SK-N-SH (cell line): Measurements from ENCODE around the gene DSCAM. TPM values are rescaled to one million over a fixed set of nuclear protein-coding genes. Genes with fewer than 3 reads are reported as not detected.
A peak's percentile ranks its signal among the peaks of the same experiment; 100 is the strongest.

Source experiments
- CTCF ChIA-PET: fragments of 300-600, 350-600 bp; formaldehyde crosslinking; extraction: SDS; loops from one replicate; lab custom pipeline; 2021; lab: Yijun Ruan, JAX
- POLR2A ChIA-PET: fragments of 350-600 bp; sonication (Branson Sonifier 250); formaldehyde crosslinking; extraction: SDS; loops from one replicate; lab custom pipeline; 2020; ENCODE audit warnings: antibody characterized with exemption, inconsistent platforms; lab: Yijun Ruan, JAX
- DNase-seq: peaks from one replicate; pipeline ENCODE4 v3.0.0; 2012
- H2AFZ ChIP-seq: fragments of 200-600 bp; sonication (generic); 2 replicates; pipeline ENCODE4 v1.8.1; 2016; ENCODE audit warnings: antibody characterized with exemption, mild to moderate bottlenecking, low read depth
- H3F3A ChIP-seq: fragments of 200-600 bp; sonication (generic); replicated peaks from 2 replicates; pipeline ENCODE3; 2016; ENCODE audit warnings: antibody characterized with exemption, mild to moderate bottlenecking; ENCODE audit not compliant: insufficient read depth
- H3K27ac ChIP-seq, 2 experiments: fragments of 200-500 bp in 1 of 2; fragments of 200-600 bp in 1 of 2; sonication (Bioruptor generic) in 1 of 2; sonication (generic), shearing (Covaris generic) in 1 of 2; 2 replicates each; pipeline versions ENCODE4 v1.5.1 to v1.6.1; 2014 to 2016; ENCODE audit warnings: low read depth in 2 of 2, inconsistent platforms in 1 of 2, low read length in 1 of 2, mild to moderate bottlenecking in 1 of 2, mixed read lengths in 1 of 2
- H3K27me3 ChIP-seq: fragments of 200-600 bp; sonication (generic), shearing (Covaris generic); 2 replicates; pipeline ENCODE4 v1.6.1; 2016; ENCODE audit warnings: mixed run types; ENCODE audit not compliant: insufficient read depth
- H3K36me3 ChIP-seq, 2 experiments: fragments of 200-500 bp in 1 of 2; fragments of 200-600 bp in 1 of 2; sonication (Bioruptor generic) in 1 of 2; sonication (generic) in 1 of 2; replicated peaks in 1 of 2; 2 replicates each; pipeline versions ENCODE3 to v1.5.1; 2014 to 2016; ENCODE audit warnings: low read length in 1 of 2, mild to moderate bottlenecking in 1 of 2; ENCODE audit not compliant: insufficient read depth in 2 of 2, control insufficient read depth in 1 of 2
- H3K4me1 ChIP-seq, 2 experiments: fragments of 200-500 bp in 1 of 2; fragments of 200-600 bp in 1 of 2; sonication (Bioruptor generic) in 1 of 2; sonication (generic), shearing (Covaris generic) in 1 of 2; 2 replicates each; pipeline versions ENCODE4 v1.5.1 to v1.6.1; 2014 to 2016; ENCODE audit warnings: low read depth in 1 of 2, low read length in 1 of 2, mixed run types in 1 of 2; ENCODE audit not compliant: insufficient read depth in 2 of 2, control insufficient read depth in 1 of 2
- H3K4me2 ChIP-seq: fragments of 200-600 bp; sonication (generic), shearing (Covaris generic); 2 replicates; pipeline ENCODE4 v1.6.1; 2017; ENCODE audit warnings: mixed run types
- H3K4me3 ChIP-seq, 2 experiments: fragments of 200-500 bp in 1 of 2; fragments of 200-600 bp in 1 of 2; sonication (Bioruptor generic) in 1 of 2; sonication (generic), shearing (Covaris generic) in 1 of 2; 2 replicates each; pipeline versions ENCODE4 v1.5.1 to v1.8.1; 2014 to 2016; ENCODE audit warnings: low read depth in 2 of 2, inconsistent platforms in 1 of 2, low read length in 1 of 2, mild to moderate bottlenecking in 1 of 2, mixed read lengths in 1 of 2, moderate library complexity in 1 of 2
- H3K79me2 ChIP-seq: fragments of 200-600 bp; sonication (generic); 2 replicates; pipeline ENCODE4 v1.8.1; 2017; ENCODE audit warnings: mild to moderate bottlenecking; ENCODE audit not compliant: insufficient read depth
- H3K9ac ChIP-seq: fragments of 200-600 bp; sonication (generic); 2 replicates; pipeline ENCODE4 v1.6.1; 2017; ENCODE audit warnings: mixed run types
- H3K9me2 ChIP-seq: fragments of 200-600 bp; sonication (generic); 2 replicates; pipeline ENCODE4 v1.6.1; 2017; ENCODE audit warnings: mixed run types
- H3K9me3 ChIP-seq: fragments of 200-600 bp; sonication (generic); 2 replicates; pipeline ENCODE4 v1.6.1; 2017; ENCODE audit warnings: mixed run types, mild to moderate bottlenecking, moderate library complexity
- H4K20me1 ChIP-seq: fragments of 200-600 bp; sonication (generic); 2 replicates; pipeline ENCODE4 v1.6.1; 2017; ENCODE audit warnings: mild to moderate bottlenecking, mixed run types; ENCODE audit not compliant: insufficient read depth
- ELF1 ChIP-seq: IDR thresholded peaks from 2 replicates; pipeline ENCODE4 v1.4.0; 2012
- FOXM1 ChIP-seq: IDR thresholded peaks from 2 replicates; pipeline ENCODE4 v1.4.0; 2012; ENCODE audit warnings: low read depth, mild to moderate bottlenecking
- MEF2A ChIP-seq: IDR thresholded peaks from 2 replicates; pipeline ENCODE4 v1.4.0; 2012; ENCODE audit warnings: low read depth, borderline replicate concordance
- POLR2AphosphoS5 ChIP-seq: IDR thresholded peaks from 2 replicates; pipeline ENCODE4 v1.6.1; 2012; ENCODE audit warnings: low read depth, low read length
- RAD21 ChIP-seq: IDR thresholded peaks from 2 replicates; pipeline ENCODE4 v1.6.1; 2012; ENCODE audit warnings: mild to moderate bottlenecking, low read length
- RCOR1 ChIP-seq: fragments of 150-350 bp; IDR thresholded peaks from 2 replicates; pipeline ENCODE4 v1.6.1; 2017; ENCODE audit warnings: antibody characterized with exemption, low read length
- RFX5 ChIP-seq: IDR thresholded peaks from 2 replicates; pipeline ENCODE4 v1.6.1; 2012; ENCODE audit warnings: mild to moderate bottlenecking, improper control_type of control experiment, low read length
- TAF1 ChIP-seq: IDR thresholded peaks from 2 replicates; pipeline ENCODE4 v1.6.1; 2012; ENCODE audit warnings: low read depth, mild to moderate bottlenecking, low read length, moderate library complexity, borderline replicate concordance
- TEAD4 ChIP-seq: IDR thresholded peaks from 2 replicates; pipeline ENCODE4 v1.4.0; 2012; ENCODE audit warnings: mild to moderate bottlenecking, borderline replicate concordance; ENCODE audit not compliant: insufficient read depth
- WGBS: methylation state at CpG from one replicate; pipeline ENCODE4 v1.1.6; 2017; ENCODE audit warnings: low lambda C conversion rate; 5-methylcytosine and 5-hydroxymethylcytosine counted together
- polyA plus RNA-seq, 3 experiments: library from polyadenylated mRNA; depleted of rRNA; stranded (reverse); fragments of >200 nt; gene quantifications; 2 replicates each; pipeline ENCODE4 v1.2.3, GENCODE V29; 2012
- TF ChIP-seq, protein P1 (sequence below): fragments of 200-600 bp; sonication (generic); IDR thresholded peaks from 2 replicates; pipeline ENCODE4 v1.6.1; 2017; ENCODE audit warnings: antibody characterized with exemption, mild to moderate bottlenecking, moderate library complexity
- TF ChIP-seq, protein P2 (sequence below): IDR thresholded peaks from 2 replicates; pipeline ENCODE4 v1.6.1; 2012; ENCODE audit warnings: mild to moderate bottlenecking, low read depth, low read length, moderate library complexity
- TF ChIP-seq, protein P3 (sequence below): fragments of 150-350 bp; IDR thresholded peaks from 2 replicates; pipeline ENCODE4 v1.6.1; 2017; ENCODE audit warnings: antibody characterized with exemption, low read length, low read depth, borderline replicate concordance

The DSCAM gene
- polyA plus RNA-seq, 1 of the 3 experiments (the other 2 are of a cell fraction) = not detected

DNA sequence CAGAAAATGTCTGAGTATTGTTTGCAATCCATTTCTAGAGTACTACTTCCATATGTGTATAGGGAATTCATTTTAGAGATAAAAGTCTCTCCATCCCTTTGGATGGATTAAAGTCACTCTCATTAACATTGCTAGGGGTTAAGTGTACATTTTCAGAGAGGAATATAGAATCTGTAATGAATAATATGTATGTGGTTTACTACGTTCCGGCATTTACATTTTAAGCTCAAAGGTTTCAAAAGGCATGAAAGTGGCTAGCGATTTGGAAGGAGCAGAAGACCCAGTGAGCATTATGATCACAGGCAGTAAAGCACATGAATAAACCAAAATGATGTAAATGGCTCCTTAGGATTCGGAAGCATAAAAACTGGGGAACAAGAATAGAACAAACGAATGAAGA lies 123.0 kb downstream of the DSCAM start (continued):
- TF ChIP-seq MEF2A = no peak
- TF ChIP-seq POLR2AphosphoS5 = no peak
- TF ChIP-seq, protein P1, sequence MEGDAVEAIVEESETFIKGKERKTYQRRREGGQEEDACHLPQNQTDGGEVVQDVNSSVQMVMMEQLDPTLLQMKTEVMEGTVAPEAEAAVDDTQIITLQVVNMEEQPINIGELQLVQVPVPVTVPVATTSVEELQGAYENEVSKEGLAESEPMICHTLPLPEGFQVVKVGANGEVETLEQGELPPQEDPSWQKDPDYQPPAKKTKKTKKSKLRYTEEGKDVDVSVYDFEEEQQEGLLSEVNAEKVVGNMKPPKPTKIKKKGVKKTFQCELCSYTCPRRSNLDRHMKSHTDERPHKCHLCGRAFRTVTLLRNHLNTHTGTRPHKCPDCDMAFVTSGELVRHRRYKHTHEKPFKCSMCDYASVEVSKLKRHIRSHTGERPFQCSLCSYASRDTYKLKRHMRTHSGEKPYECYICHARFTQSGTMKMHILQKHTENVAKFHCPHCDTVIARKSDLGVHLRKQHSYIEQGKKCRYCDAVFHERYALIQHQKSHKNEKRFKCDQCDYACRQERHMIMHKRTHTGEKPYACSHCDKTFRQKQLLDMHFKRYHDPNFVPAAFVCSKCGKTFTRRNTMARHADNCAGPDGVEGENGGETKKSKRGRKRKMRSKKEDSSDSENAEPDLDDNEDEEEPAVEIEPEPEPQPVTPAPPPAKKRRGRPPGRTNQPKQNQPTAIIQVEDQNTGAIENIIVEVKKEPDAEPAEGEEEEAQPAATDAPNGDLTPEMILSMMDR = no peak
- TF ChIP-seq TAF1 = no peak
- TF ChIP-seq TEAD4 = no peak

DNA sequence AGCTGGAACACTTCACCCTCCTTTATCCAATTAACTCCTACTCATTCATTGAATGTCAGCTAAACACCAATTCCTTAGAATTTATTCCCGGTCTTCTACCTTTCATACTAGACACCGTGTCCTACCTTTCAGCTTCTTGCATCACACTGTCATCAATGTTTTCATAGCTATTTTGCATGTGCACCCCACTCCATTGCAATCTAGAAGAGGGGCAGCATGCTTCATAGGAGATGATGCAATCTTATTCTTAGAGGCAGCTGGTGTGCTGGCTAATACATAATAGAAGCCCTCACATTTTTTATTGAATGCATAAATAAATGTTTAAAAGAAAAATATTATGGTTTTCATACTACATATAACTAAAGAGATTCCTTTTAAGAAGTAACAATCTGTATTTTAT lies 123.6 kb downstream of the DSCAM start:
- H3K27me3 ChIP-seq = no peaks in the 10 kb centered on the region
- no peak overlapping the region for H3K4me2 ChIP-seq
- H3K4me3 ChIP-seq = no peak overlapping the region
- H3F3A ChIP-seq = peaks cover 3% of the 10 kb centered on the region
- WGBS = 19% methylated on average over 2 of the region's 2 CpGs
- H4K20me1 ChIP-seq = no peaks in the 10 kb centered on the region
- no peaks in the 10 kb centered on the region for H3K9me2 ChIP-seq
- no peak for DNase-seq
- H3K4me1 ChIP-seq = no peaks in the 10 kb centered on the region
- H3K79me2 ChIP-seq = no peaks in the 10 kb centered on the region
- no peak overlapping the region for H3K9ac ChIP-seq
- no peak overlapping the region for H2AFZ ChIP-seq
- ChIA-PET POLR2A (no interaction called here), CTCF (no interaction called here)
- no peaks in the 10 kb centered on the region for H3K36me3 ChIP-seq
- TF ChIP-seq MEF2A (no peak), RFX5 (no peak), RCOR1 (no peak)
- no peak overlapping the region for H3K27ac ChIP-seq
- H3K9me3 ChIP-seq = 0 out of 2 replicates have a peak, but pooled peaks cover 10% of the 10 kb centered on the region

DNA sequence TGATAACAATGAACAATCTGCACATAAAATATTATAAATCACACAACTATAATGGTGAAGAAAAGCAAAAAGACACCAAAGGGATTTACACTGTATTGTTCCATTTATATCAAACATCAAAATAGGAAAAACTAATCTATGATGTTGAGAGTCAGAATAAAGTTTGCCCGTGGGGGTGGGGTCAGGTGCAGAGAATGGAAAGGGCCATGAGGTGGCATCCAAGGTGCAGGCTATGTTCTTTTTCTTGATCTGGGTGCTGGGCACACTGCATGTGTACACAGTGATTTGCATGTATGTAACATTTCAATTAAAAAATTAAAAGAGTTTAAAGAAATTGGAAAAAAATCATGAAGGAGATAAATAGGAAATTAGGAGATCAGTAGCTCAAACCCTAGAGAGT lies 127.3 kb downstream of the DSCAM start:
- no peak overlapping the region for H2AFZ ChIP-seq
- H3F3A ChIP-seq = peaks cover 3% of the 10 kb centered on the region
- CTCF ChIA-PET = no interaction called here
- no peak overlapping the region; a peak in 1 of 4 replicates for H3K4me3 ChIP-seq
- no peak for TF ChIP-seq FOXM1
- no peak for TF ChIP-seq ELF1
- TF ChIP-seq POLR2AphosphoS5 = no peak
- TF ChIP-seq, protein P2, sequence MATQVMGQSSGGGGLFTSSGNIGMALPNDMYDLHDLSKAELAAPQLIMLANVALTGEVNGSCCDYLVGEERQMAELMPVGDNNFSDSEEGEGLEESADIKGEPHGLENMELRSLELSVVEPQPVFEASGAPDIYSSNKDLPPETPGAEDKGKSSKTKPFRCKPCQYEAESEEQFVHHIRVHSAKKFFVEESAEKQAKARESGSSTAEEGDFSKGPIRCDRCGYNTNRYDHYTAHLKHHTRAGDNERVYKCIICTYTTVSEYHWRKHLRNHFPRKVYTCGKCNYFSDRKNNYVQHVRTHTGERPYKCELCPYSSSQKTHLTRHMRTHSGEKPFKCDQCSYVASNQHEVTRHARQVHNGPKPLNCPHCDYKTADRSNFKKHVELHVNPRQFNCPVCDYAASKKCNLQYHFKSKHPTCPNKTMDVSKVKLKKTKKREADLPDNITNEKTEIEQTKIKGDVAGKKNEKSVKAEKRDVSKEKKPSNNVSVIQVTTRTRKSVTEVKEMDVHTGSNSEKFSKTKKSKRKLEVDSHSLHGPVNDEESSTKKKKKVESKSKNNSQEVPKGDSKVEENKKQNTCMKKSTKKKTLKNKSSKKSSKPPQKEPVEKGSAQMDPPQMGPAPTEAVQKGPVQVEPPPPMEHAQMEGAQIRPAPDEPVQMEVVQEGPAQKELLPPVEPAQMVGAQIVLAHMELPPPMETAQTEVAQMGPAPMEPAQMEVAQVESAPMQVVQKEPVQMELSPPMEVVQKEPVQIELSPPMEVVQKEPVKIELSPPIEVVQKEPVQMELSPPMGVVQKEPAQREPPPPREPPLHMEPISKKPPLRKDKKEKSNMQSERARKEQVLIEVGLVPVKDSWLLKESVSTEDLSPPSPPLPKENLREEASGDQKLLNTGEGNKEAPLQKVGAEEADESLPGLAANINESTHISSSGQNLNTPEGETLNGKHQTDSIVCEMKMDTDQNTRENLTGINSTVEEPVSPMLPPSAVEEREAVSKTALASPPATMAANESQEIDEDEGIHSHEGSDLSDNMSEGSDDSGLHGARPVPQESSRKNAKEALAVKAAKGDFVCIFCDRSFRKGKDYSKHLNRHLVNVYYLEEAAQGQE = no peak
- peak; percentile 6; the same call in 1 of the 2 replicates for TF ChIP-seq RAD21
- TF ChIP-seq RFX5 = no peak
- TF ChIP-seq, protein P3, sequence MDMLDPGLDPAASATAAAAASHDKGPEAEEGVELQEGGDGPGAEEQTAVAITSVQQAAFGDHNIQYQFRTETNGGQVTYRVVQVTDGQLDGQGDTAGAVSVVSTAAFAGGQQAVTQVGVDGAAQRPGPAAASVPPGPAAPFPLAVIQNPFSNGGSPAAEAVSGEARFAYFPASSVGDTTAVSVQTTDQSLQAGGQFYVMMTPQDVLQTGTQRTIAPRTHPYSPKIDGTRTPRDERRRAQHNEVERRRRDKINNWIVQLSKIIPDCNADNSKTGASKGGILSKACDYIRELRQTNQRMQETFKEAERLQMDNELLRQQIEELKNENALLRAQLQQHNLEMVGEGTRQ = no peak
- TF ChIP-seq, all 33 proteins: peak for 1
- Histone ChIP-seq H3K9ac (no peak overlapping the region), H3K27ac (no peak overlapping the region), H3K27me3 (no peaks in the 10 kb centered on the region), H3K4me1 (no peaks in the 10 kb centered on the region), H3K9me3 (peaks cover 18% of the 10 kb centered on the region; the same call in 1 of the 2 replicates), H4K20me1 (no peaks in the 10 kb centered on the region), H3K4me2 (no peak overlapping the region), H3K79me2 (no peaks in the 10 kb centered on the region), H3K36me3 (no peaks in the 10 kb centered on the region), H3K9me2 (no peaks in the 10 kb centered on the region)
- no peak for DNase-seq
- 46% methylated on average over 1 of the region's 1 CpG for WGBS
- POLR2A ChIA-PET = no interaction called here
